DND-41 (cell line): ENCODE data around the gene ARSA.

Experiments
- ATAC-seq: fragments of 200-7000 bp; cut with Tn5 transposase; 3 replicates; pipeline ENCODE4 v1.9.1; 2021; ENCODE audit warnings: low read depth; ENCODE audit not compliant: insufficient read depth
- DNase-seq: peaks from one replicate; pipeline ENCODE4 v3.0.0-alpha.2; 2020
- H2AFZ ChIP-seq: 2 replicates; pipeline ENCODE4 v1.6.0; 2012; ENCODE audit warnings: low read depth, low read length
- H3K27ac ChIP-seq: 2 replicates; pipeline ENCODE4 v1.5.1; 2012; ENCODE audit warnings: low read length, inconsistent platforms
- H3K27me3 ChIP-seq: fragments of 200-600 bp; sonication (generic); 2 replicates; pipeline ENCODE4 v1.6.0; 2012; ENCODE audit warnings: low read length, mild to moderate bottlenecking, inconsistent platforms; ENCODE audit not compliant: insufficient read depth, poor library complexity
- H3K36me3 ChIP-seq: 2 replicates; pipeline ENCODE4 v1.5.1; 2012; ENCODE audit warnings: low read length, inconsistent platforms; ENCODE audit not compliant: insufficient read depth
- H3K4me1 ChIP-seq: 2 replicates; pipeline ENCODE4 v1.5.1; 2012; ENCODE audit warnings: mild to moderate bottlenecking, low read length; ENCODE audit not compliant: insufficient read depth
- H3K4me2 ChIP-seq: 2 replicates; pipeline ENCODE4 v1.6.0; 2012; ENCODE audit warnings: mild to moderate bottlenecking, moderate library complexity, low read length, inconsistent platforms; ENCODE audit not compliant: insufficient read depth
- H3K4me3 ChIP-seq, 2 experiments: fragments of 200-600 bp in 1 of 2; shearing (Covaris generic) in 1 of 2; 2 replicates each; pipeline ENCODE4 v1.5.1; 2012 to 2016; ENCODE audit warnings: inconsistent platforms in 2 of 2, low read length in 2 of 2, mild to moderate bottlenecking in 2 of 2, low read depth in 1 of 2, moderate library complexity in 1 of 2
- H3K79me2 ChIP-seq: 2 replicates; pipeline ENCODE4 v1.6.0; 2012; ENCODE audit warnings: low read length, inconsistent platforms; ENCODE audit not compliant: insufficient read depth
- H3K9ac ChIP-seq: 2 replicates; pipeline ENCODE4 v1.6.0; 2012; ENCODE audit warnings: low read depth, mild to moderate bottlenecking, inconsistent platforms, low read length, moderate library complexity
- H3K9me3 ChIP-seq: 2 replicates; pipeline ENCODE4 v1.5.1; 2012; ENCODE audit warnings: low read length, moderate library complexity, mild to moderate bottlenecking, inconsistent platforms; ENCODE audit not compliant: insufficient read depth, severe bottlenecking
- H4K20me1 ChIP-seq: 2 replicates; pipeline ENCODE4 v1.6.0; 2012; ENCODE audit warnings: low read length; ENCODE audit not compliant: insufficient read depth
- CTCF ChIP-seq: IDR thresholded peaks from 2 replicates; pipeline ENCODE4 v1.5.1; 2012; ENCODE audit warnings: borderline replicate concordance, low read length, moderate library complexity, mild to moderate bottlenecking; ENCODE audit not compliant: poor library complexity, severe bottlenecking; ENCODE audit errors: extremely low read depth
- EZH2 ChIP-seq: IDR thresholded peaks from 3 replicates; pipeline ENCODE4 v1.6.1; 2012; ENCODE audit warnings: borderline replicate concordance, low read depth, mild to moderate bottlenecking, moderate library complexity, low read length, inconsistent platforms; ENCODE audit not compliant: severe bottlenecking

The ARSA gene

GRCh38 chr22:50602338-50602700 is 25.6 kb downstream of the ARSA start:
- Histone ChIP-seq H3K4me2 (no peak overlapping the region), H3K27ac (no peak overlapping the region), H3K9ac (no peak overlapping the region), H4K20me1 (no peaks in the 10 kb centered on the region; the same call in 1 of the 2 replicates), H3K36me3 (no peaks in the 10 kb centered on the region), H3K27me3 (no peaks in the 10 kb centered on the region), H3K9me3 (no peaks in the 10 kb centered on the region), H3K4me3 (no peak overlapping the region), H3K79me2 (no peaks in the 10 kb centered on the region), H3K4me1 (no peaks in the 10 kb centered on the region), H2AFZ (no peak overlapping the region)
- ATAC-seq (no peak), DNase-seq (no peak)
- TF ChIP-seq EZH2 (no peak), CTCF (no peak)

- DNase-seq (no peak), ATAC-seq (no peak)
- no peaks in the 10 kb centered on the region for H3K36me3 ChIP-seq
- H3K9ac ChIP-seq: no peak overlapping the region
- no peaks in the 10 kb centered on the region for H3K27me3 ChIP-seq
- no peak overlapping the region for H3K4me2 ChIP-seq
- H3K79me2 ChIP-seq: no peaks in the 10 kb centered on the region
- no peak overlapping the region for H2AFZ ChIP-seq
- TF ChIP-seq EZH2: no peak
- no peak for TF ChIP-seq CTCF
- H3K9me3 ChIP-seq: no peaks in the 10 kb centered on the region
- no peaks in the 10 kb centered on the region; the same call in 1 of the 2 replicates for H4K20me1 ChIP-seq
- no peak overlapping the region for H3K4me3 ChIP-seq
- no peak overlapping the region for H3K27ac ChIP-seq
- H3K4me1 ChIP-seq: no peaks in the 10 kb centered on the region
Measured at GRCh38 chr22:50601669-50602337, 26.1 kb downstream of the ARSA start.

- Histone ChIP-seq H3K9ac (no peak overlapping the region), H3K4me1 (no peaks in the 10 kb centered on the region), H3K4me3 (no peak overlapping the region), H3K9me3 (no peaks in the 10 kb centered on the region), H3K27me3 (no peaks in the 10 kb centered on the region), H3K79me2 (no peaks in the 10 kb centered on the region), H3K27ac (no peak overlapping the region), H3K36me3 (no peaks in the 10 kb centered on the region), H3K4me2 (no peak overlapping the region), H4K20me1 (no peaks in the 10 kb centered on the region; the same call in 1 of the 2 replicates), H2AFZ (no peak overlapping the region)
- DNase-seq: no peak
- TF ChIP-seq CTCF: no peak
- no peak for TF ChIP-seq EZH2
- ATAC-seq: no peak
Measured at GRCh38 chr22:50600967-50601668, 26.8 kb downstream of the ARSA start.
